ENCODE results near the gene CCDC28B.

- TF ChIP-seq EZH2 (IDR thresholded peaks at IDR 0.05; ENCODE audit: borderline replicate concordance, insufficient read depth, low read length, poor library complexity, severe bottlenecking) (no peak), TAF1 (IDR thresholded peaks at IDR 0.05; ENCODE audit: low read depth) (no peak)
- TF ChIP-seq, protein P1, sequence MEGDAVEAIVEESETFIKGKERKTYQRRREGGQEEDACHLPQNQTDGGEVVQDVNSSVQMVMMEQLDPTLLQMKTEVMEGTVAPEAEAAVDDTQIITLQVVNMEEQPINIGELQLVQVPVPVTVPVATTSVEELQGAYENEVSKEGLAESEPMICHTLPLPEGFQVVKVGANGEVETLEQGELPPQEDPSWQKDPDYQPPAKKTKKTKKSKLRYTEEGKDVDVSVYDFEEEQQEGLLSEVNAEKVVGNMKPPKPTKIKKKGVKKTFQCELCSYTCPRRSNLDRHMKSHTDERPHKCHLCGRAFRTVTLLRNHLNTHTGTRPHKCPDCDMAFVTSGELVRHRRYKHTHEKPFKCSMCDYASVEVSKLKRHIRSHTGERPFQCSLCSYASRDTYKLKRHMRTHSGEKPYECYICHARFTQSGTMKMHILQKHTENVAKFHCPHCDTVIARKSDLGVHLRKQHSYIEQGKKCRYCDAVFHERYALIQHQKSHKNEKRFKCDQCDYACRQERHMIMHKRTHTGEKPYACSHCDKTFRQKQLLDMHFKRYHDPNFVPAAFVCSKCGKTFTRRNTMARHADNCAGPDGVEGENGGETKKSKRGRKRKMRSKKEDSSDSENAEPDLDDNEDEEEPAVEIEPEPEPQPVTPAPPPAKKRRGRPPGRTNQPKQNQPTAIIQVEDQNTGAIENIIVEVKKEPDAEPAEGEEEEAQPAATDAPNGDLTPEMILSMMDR (IDR thresholded peaks at IDR 0.05; ENCODE audit: poor library complexity, severe bottlenecking) = no peak
Measured at GRCh38 chr1:32221980-32222755, 21.8 kb downstream of the CCDC28B start, which contains the start of the genes EIF3I and TMEM234.
